Liver (tissue), 9 donors: ENCODE measurements around the gene SCD5. TPM values are rescaled to one million over a fixed set of nuclear protein-coding genes. Genes with fewer than 3 reads are reported as not detected.

ENCODE experiments used
- DNase-seq: peaks from one replicate; pipeline ENCODE4 v3.0.0-alpha.2; 2017; ENCODE audit warnings: low spot score
- H3K27ac ChIP-seq, 2 donors: one replicate each; pipeline ENCODE4 v1.7.0; 2013; ENCODE audit warnings: inconsistent platforms in 2 of 2, low read length in 2 of 2, control low read depth in 1 of 2, low read depth in 1 of 2, mild to moderate bottlenecking in 1 of 2
- H3K27me3 ChIP-seq, 4 donors: one replicate each; pipeline versions ENCODE4 v1.6.1 to v1.7.0; 2013; ENCODE audit warnings: low read length in 3 of 4, inconsistent platforms in 1 of 4, mild to moderate bottlenecking in 1 of 4, moderate library complexity in 1 of 4; ENCODE audit not compliant: control insufficient read depth in 4 of 4, insufficient read depth in 4 of 4
- H3K36me3 ChIP-seq, 4 donors: one replicate each; pipeline versions ENCODE4 v1.6.1 to v1.7.0; 2013; ENCODE audit warnings: low read length in 3 of 4, mild to moderate bottlenecking in 3 of 4, low read depth in 1 of 4, moderate library complexity in 1 of 4; ENCODE audit not compliant: control insufficient read depth in 4 of 4, insufficient read depth in 3 of 4
- H3K4me1 ChIP-seq, 4 donors: one replicate each; pipeline versions ENCODE4 v1.6.1 to v1.7.0; 2013; ENCODE audit warnings: low read length in 3 of 4, mild to moderate bottlenecking in 3 of 4, moderate library complexity in 1 of 4; ENCODE audit not compliant: control insufficient read depth in 4 of 4, insufficient read depth in 4 of 4
- H3K4me3 ChIP-seq, 3 donors: one replicate each; pipeline versions ENCODE4 v1.6.1 to v1.7.0; 2013; ENCODE audit warnings: low read length in 3 of 3, control low read depth in 1 of 3, low read depth in 1 of 3, mild to moderate bottlenecking in 1 of 3
- H3K9ac ChIP-seq, 2 donors: one replicate each; pipeline ENCODE4 v1.7.0; 2013; ENCODE audit warnings: low read length in 2 of 2, mild to moderate bottlenecking in 2 of 2, moderate library complexity in 2 of 2, control low read depth in 1 of 2, low read depth in 1 of 2
- H3K9me3 ChIP-seq, 4 donors: one replicate each; pipeline versions ENCODE4 v1.6.1 to v1.7.0; 2013; ENCODE audit warnings: low read length in 3 of 4; ENCODE audit not compliant: control insufficient read depth in 4 of 4
- ATF3 ChIP-seq: IDR thresholded peaks from 2 replicates; pipeline ENCODE4 v1.6.1; 2016; ENCODE audit warnings: antibody characterized with exemption
- FOXA1 ChIP-seq: IDR thresholded peaks from 2 replicates; pipeline ENCODE4 v1.6.1; 2016; ENCODE audit warnings: antibody characterized with exemption
- HNF4A ChIP-seq, 2 donors: conservative IDR thresholded peaks; 2 replicates each; pipeline ENCODE4 v1.6.1; 2016; ENCODE audit warnings: antibody characterized with exemption in 2 of 2, mild to moderate bottlenecking in 2 of 2
- JUND ChIP-seq, 2 donors: IDR thresholded peaks; 2 replicates each; pipeline ENCODE4 v1.6.1; 2016; ENCODE audit warnings: antibody characterized with exemption in 2 of 2
- NR2F2 ChIP-seq: IDR thresholded peaks from 2 replicates; pipeline ENCODE4 v1.6.1; 2016; ENCODE audit warnings: antibody characterized with exemption
- REST ChIP-seq: IDR thresholded peaks from 2 replicates; pipeline ENCODE4 v1.6.1; 2016; ENCODE audit warnings: antibody characterized with exemption, mild to moderate bottlenecking
- RXRA ChIP-seq, 2 donors: IDR thresholded peaks; 2 replicates each; pipeline ENCODE4 v1.6.1; 2017 to 2018; ENCODE audit warnings: antibody characterized with exemption in 2 of 2, mild to moderate bottlenecking in 1 of 2
- TAF1 ChIP-seq: conservative IDR thresholded peaks from 2 replicates; pipeline ENCODE4 v1.6.1; 2016; ENCODE audit warnings: antibody characterized with exemption, mild to moderate bottlenecking
- YY1 ChIP-seq: IDR thresholded peaks from 2 replicates; pipeline ENCODE4 v1.6.1; 2016; ENCODE audit warnings: antibody characterized with exemption, mild to moderate bottlenecking
- WGBS: extraction: QIAGEN DNeasy Blood & Tissue Kit; methylation state at CpG from one replicate; pipeline ENCODE4 v1.1.7; 2013; 5-methylcytosine and 5-hydroxymethylcytosine counted together
- polyA plus RNA-seq, 2 donors: library from polyadenylated mRNA; stranded (reverse) in 1 of 2; unstranded in 1 of 2; fragments of 200-250 nt in 1 of 2; fragments of >200 nt in 1 of 2; fragmentation: Nextera tagmentation in 1 of 2; extraction: Ambion mirVana in 1 of 2; gene quantifications; one replicate each; pipeline versions ENCODE4 v1.2.1 to v1.2.3, GENCODE V29; 2013 to 2015
- total RNA-seq, 2 donors: library from RNA; depleted of rRNA; stranded (reverse); fragments of >200 nt; gene quantifications; one replicate each; pipeline ENCODE4 v1.2.3, GENCODE V29; 2014
- TF ChIP-seq, protein P1 (sequence below): IDR thresholded peaks from 2 replicates; pipeline ENCODE4 v1.6.1; 2016; ENCODE audit warnings: antibody characterized with exemption
- TF ChIP-seq, protein P2 (sequence below): fragments of 150-350 bp; IDR thresholded peaks from 2 replicates; pipeline ENCODE4 v1.5.1; 2017; ENCODE audit warnings: improper control_type of control experiment, low read depth, low read length; ENCODE audit not compliant: missing input control
- TF ChIP-seq, protein P3 (sequence below): IDR thresholded peaks from 2 replicates; pipeline ENCODE4 v1.6.1; 2016; ENCODE audit warnings: antibody characterized with exemption
- donor health status: healthy.
- donor health status: healthy.
- donor health status: healthy.
- donor health status: healthy.
- donor health status: healthy.

SCD5 gene
- total and polyA plus RNA-seq, 4 donors = 0.14 to 1.9 (median 0.57) TPM

- TF ChIP-seq REST = no peak
Measured at GRCh38 chr4:82697561-82697960, 101.0 kb downstream of the SCD5 start (continued).

- H3K4me3 ChIP-seq = no peak overlapping the region
- no peaks in the 10 kb centered on the region for H3K4me1 ChIP-seq
- no peak for TF ChIP-seq JUND (IDR thresholded peaks at IDR 0.05)
- TF ChIP-seq TAF1 = no peak
- TF ChIP-seq, protein P1, sequence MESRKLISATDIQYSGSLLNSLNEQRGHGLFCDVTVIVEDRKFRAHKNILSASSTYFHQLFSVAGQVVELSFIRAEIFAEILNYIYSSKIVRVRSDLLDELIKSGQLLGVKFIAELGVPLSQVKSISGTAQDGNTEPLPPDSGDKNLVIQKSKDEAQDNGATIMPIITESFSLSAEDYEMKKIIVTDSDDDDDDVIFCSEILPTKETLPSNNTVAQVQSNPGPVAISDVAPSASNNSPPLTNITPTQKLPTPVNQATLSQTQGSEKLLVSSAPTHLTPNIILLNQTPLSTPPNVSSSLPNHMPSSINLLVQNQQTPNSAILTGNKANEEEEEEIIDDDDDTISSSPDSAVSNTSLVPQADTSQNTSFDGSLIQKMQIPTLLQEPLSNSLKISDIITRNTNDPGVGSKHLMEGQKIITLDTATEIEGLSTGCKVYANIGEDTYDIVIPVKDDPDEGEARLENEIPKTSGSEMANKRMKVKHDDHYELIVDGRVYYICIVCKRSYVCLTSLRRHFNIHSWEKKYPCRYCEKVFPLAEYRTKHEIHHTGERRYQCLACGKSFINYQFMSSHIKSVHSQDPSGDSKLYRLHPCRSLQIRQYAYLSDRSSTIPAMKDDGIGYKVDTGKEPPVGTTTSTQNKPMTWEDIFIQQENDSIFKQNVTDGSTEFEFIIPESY = no peak
- no peak for TF ChIP-seq ATF3
- TF ChIP-seq, protein P2, sequence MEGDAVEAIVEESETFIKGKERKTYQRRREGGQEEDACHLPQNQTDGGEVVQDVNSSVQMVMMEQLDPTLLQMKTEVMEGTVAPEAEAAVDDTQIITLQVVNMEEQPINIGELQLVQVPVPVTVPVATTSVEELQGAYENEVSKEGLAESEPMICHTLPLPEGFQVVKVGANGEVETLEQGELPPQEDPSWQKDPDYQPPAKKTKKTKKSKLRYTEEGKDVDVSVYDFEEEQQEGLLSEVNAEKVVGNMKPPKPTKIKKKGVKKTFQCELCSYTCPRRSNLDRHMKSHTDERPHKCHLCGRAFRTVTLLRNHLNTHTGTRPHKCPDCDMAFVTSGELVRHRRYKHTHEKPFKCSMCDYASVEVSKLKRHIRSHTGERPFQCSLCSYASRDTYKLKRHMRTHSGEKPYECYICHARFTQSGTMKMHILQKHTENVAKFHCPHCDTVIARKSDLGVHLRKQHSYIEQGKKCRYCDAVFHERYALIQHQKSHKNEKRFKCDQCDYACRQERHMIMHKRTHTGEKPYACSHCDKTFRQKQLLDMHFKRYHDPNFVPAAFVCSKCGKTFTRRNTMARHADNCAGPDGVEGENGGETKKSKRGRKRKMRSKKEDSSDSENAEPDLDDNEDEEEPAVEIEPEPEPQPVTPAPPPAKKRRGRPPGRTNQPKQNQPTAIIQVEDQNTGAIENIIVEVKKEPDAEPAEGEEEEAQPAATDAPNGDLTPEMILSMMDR = no peak
- TF ChIP-seq HNF4A (conservative IDR thresholded peaks at IDR 0.05) = no peak
- TF ChIP-seq NR2F2 = no peak
- no peak for TF ChIP-seq RXRA (IDR thresholded peaks at IDR 0.05)
- TF ChIP-seq, protein P3, sequence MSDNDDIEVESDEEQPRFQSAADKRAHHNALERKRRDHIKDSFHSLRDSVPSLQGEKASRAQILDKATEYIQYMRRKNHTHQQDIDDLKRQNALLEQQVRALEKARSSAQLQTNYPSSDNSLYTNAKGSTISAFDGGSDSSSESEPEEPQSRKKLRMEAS = no peak
- TF ChIP-seq FOXA1 = no peak
- H3K9me3 ChIP-seq = no peaks in the 10 kb centered on the region
- H3K27me3 ChIP-seq = no peaks in the 10 kb centered on the region
- 84% methylated on average over 5 of the region's 5 CpGs for WGBS
- DNase-seq = no peak
- no peak overlapping the region for H3K27ac ChIP-seq
- H3K9ac ChIP-seq = no peak overlapping the region
- H3K36me3 ChIP-seq = no peaks in the 10 kb centered on the region
Measured at GRCh38 chr4:82696117-82696860, 102.3 kb downstream of the SCD5 start.

- 88% methylated on average over 4 of the region's 4 CpGs for WGBS
- H3K27ac ChIP-seq = no peak overlapping the region
- no peak overlapping the region for H3K4me3 ChIP-seq
- no peaks in the 10 kb centered on the region for H3K4me1 ChIP-seq
- H3K9me3 ChIP-seq = no peaks in the 10 kb centered on the region
- H3K9ac ChIP-seq = no peak overlapping the region
- no peak for TF ChIP-seq REST
- TF ChIP-seq YY1 = no peak
- no peaks in the 10 kb centered on the region for H3K27me3 ChIP-seq
- no peak for DNase-seq
- H3K36me3 ChIP-seq = no peaks in the 10 kb centered on the region
Measured at GRCh38 chr4:82694892-82695291, 103.7 kb downstream of the SCD5 start.
